ENCODE data around the gene TAF3.

TAF3 gene

DNA sequence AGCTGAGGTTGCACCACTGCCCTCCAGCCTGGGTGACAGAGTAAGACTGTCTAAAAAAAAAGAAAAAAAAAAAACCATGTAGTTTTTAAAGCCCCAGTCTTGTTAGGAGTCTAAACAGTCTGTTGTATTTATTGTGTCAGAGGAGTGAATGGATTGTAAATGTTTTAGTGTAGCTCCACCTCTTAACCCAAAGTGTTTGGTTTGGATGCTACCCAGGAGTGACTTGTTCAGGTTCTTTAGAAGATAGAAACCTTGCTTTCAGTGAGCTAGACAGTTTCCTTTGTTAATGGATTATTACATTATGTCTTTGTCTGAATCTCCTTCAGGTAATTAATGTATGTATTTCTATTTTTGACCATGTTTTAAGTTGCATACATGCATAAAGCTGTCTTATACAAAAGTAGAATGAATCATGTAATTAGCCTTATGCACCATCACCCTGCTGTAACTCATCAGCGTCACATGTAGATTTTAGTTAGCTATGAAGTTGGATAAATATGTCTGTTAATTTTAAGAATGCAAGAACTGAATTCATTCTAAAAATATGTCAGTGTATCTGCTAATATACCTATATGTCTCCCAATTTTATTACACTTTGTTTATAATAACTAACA is 97.7 kb downstream of the TAF3 start:
- Mint-ChIP-seq H3K36me3 (ENCODE audit: low read depth) (no peaks in the 10 kb centered on the region), H3K4me3 (no peak overlapping the region), H3K27ac (no peak overlapping the region), H3K9me3 (no peaks in the 10 kb centered on the region), H3K27me3 (ENCODE audit: low read depth) (no peaks in the 10 kb centered on the region), H3K4me1 (ENCODE audit: low read depth) (peaks cover 2% of the 10 kb centered on the region)

DNA sequence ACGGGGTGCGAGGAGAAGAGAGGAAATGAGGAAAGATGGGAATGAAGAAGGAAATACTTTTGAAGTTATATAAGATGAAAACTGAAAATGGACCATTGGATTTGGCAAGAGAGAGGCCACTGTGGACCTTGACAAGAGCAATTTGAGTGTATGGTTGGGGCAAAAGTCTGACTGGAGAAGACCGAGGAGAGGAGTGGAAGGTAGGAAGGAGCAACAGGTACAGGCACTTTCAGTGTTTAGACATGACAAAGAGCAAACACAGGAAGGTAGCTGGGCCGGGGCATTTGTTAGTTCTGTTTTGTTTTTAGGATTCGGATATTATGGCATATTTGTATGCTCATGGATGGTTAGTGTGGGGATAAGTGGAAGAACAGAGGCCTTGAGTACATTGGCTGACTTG is 99.4 kb downstream of the TAF3 start:
- no peaks in the 10 kb centered on the region for H3K36me3 Mint-ChIP-seq (ENCODE audit: low read depth)
- H3K9me3 Mint-ChIP-seq, result no peaks in the 10 kb centered on the region
- no peak overlapping the region for H3K27ac Mint-ChIP-seq
- no peaks in the 10 kb centered on the region for H3K27me3 Mint-ChIP-seq (ENCODE audit: low read depth)
- H3K4me3 Mint-ChIP-seq, result no peak overlapping the region
- H3K4me1 Mint-ChIP-seq (ENCODE audit: low read depth), result peaks cover 2% of the 10 kb centered on the region

DNA sequence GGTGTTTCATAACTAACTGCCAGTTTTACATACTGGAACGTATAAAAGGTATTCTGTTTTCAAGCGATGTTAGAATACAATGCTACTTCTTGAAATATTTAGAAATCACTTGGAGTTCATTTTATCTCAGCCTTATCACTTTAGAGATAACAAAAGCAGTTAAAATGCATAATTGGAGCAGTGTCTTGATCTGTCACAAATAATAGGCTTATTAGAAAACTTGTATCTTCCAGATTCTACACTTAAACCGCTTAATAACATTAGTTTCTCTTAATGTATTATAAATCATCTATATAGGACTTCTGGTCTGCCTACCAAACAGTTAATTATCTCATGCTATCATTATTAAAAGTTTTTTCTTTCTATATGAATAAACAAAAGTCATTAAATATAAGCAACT is 104.4 kb downstream of the TAF3 start:
- no peaks in the 10 kb centered on the region for H3K9me3 Mint-ChIP-seq
- H3K4me1 Mint-ChIP-seq (ENCODE audit: low read depth), result peaks cover 3% of the 10 kb centered on the region
- no peak overlapping the region for H3K27ac Mint-ChIP-seq
- H3K27me3 Mint-ChIP-seq (ENCODE audit: low read depth), result no peaks in the 10 kb centered on the region
- no peaks in the 10 kb centered on the region for H3K36me3 Mint-ChIP-seq (ENCODE audit: low read depth)
- no peak overlapping the region for H3K4me3 Mint-ChIP-seq

DNA sequence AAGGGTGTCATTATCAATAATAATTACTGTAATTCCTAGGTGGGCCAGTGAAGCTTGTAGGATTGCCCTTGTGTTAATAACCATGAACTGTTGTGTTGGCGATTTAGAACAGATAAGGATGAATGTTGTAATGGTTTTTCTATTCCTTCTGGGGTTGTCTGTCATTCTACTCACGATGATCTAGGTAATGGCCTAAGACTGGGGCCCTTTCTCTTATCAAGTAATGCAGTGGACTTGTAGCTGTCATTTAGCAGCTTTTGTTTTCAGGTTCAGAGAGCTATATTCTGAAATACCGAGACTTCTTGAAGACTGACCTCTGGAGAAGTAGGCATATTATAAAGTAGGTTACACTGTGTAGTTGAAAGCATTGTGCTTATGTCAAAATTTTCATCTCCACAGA is 110.2 kb downstream of the TAF3 start:
- no peak overlapping the region for H3K27ac Mint-ChIP-seq
- H3K4me3 Mint-ChIP-seq, result no peak overlapping the region
- H3K4me1 Mint-ChIP-seq (ENCODE audit: low read depth), result peaks cover 3% of the 10 kb centered on the region
- no peaks in the 10 kb centered on the region for H3K27me3 Mint-ChIP-seq (ENCODE audit: low read depth)
- no peaks in the 10 kb centered on the region for H3K36me3 Mint-ChIP-seq (ENCODE audit: low read depth)
- no peaks in the 10 kb centered on the region for H3K9me3 Mint-ChIP-seq

DNA sequence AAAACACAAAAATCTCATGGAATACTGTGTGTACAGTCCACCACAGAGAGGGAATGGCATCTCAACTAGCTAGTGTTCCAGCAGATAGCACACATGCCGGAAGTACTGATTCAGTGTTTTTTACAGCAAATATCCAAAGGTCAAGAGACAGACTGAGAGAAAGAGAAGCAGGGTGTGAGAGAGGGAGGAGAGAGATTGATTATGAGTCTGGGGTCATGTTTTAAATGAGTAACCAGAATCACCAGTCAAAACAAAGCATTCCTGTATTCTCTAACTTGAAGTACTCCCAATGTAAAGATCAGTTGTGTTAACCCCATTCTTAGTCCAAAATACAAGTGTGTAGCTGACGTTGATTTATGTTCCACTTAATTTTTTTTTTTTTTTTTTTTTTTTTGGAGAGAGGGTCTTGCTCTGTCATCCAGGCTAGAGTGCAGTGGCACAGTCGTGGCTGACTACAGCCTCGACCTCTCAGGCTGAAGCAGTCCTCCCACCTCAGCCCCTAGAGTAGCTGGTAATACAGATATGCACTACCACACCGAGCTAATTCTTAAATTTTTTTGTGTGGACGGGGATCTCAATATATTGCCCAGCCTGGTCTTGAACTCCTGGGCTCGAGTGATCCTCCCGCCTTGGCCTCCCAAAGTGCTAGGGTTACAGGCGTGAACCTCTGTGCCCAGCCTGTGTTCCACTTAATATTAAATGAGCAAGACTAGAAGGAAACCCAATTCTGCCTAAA is 114.2 kb downstream of the TAF3 start:
- Mint-ChIP-seq H3K4me1 (ENCODE audit: low read depth) (no peaks in the 10 kb centered on the region), H3K4me3 (no peak overlapping the region), H3K36me3 (ENCODE audit: low read depth) (peaks cover 4% of the 10 kb centered on the region), H3K27me3 (ENCODE audit: low read depth) (no peaks in the 10 kb centered on the region), H3K27ac (no peak overlapping the region), H3K9me3 (peaks cover 6% of the 10 kb centered on the region)

DNA sequence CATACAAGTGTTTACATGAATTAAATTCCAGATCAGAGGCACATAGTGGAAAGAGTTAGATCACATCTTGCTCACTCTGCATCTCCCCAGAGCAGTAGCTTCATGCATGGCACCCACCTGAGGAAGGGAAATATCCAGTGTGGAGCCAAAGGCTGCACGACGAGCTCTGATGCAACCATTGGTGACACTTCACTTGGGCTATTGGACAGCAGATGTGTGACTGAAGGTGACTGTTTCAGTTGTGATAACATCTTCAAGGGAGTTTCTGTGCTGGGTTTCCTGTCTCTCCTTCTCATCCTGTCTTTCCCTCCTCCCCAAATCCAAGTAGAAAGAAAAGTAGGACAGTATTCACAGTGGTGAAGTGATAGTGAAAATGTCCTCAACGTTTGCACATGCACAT is 115.0 kb downstream of the TAF3 start:
- Mint-ChIP-seq H3K27me3 (ENCODE audit: low read depth) (no peaks in the 10 kb centered on the region), H3K4me3 (no peak overlapping the region), H3K27ac (no peak overlapping the region), H3K4me1 (ENCODE audit: low read depth) (no peaks in the 10 kb centered on the region), H3K36me3 (ENCODE audit: low read depth) (peaks cover 4% of the 10 kb centered on the region), H3K9me3 (peaks cover 9% of the 10 kb centered on the region)

DNA sequence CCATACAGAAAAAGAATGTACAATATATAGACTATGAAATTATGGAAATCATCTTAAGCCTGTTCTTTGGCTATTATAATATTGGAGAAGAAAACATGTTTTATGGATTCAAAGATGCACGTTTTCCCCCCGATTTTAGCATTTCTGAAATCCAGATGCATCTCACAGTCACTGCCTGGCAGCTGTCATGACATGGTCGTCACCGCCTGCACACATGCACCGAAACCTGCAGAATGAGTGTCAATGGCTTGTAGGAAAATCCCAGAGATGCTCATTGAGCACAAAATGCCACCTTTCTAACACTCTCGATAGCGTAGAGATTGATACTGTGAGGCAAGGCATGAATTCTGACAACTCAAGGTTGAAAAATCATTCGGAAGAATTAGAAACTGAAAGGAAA is 115.5 kb downstream of the TAF3 start:
- Mint-ChIP-seq H3K4me3 (no peak overlapping the region), H3K4me1 (ENCODE audit: low read depth) (peaks cover 1% of the 10 kb centered on the region), H3K27ac (no peak overlapping the region), H3K27me3 (ENCODE audit: low read depth) (no peaks in the 10 kb centered on the region), H3K36me3 (ENCODE audit: low read depth) (peaks cover 4% of the 10 kb centered on the region), H3K9me3 (peaks cover 9% of the 10 kb centered on the region)

DNA sequence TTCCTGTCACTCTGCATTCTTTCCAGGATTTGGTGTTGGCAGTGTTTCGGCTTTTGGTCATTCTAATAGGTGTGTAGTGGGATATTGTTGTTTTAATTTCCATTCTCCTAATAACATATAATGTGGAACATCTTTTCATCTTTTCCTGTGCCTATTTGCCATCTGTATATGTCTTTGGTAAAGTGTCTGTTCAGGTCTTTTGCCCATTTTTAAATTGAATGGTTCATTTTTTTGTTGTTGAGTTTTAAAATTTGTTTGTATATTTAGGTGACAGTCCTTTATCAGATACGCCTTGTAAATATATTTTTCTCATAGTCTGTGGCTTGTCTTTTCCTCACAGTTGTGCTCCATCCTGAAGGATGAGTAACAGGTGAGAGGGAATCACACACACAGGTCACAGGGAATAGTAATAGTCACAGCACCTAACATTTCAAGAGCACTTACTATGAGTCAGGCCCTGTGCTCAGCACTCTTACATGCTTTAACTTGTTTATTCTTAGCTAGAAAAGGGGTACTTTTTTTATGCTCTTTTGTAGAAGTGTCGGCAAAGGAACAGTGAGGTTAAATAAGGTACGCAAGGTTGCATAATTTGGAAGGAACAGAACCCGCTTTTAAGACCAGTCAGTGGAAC is 119.1 kb downstream of the TAF3 start:
- Mint-ChIP-seq H3K27ac (no peak overlapping the region), H3K4me1 (ENCODE audit: low read depth) (peaks cover 3% of the 10 kb centered on the region), H3K27me3 (ENCODE audit: low read depth) (no peaks in the 10 kb centered on the region), H3K9me3 (peaks cover 9% of the 10 kb centered on the region), H3K4me3 (no peak overlapping the region), H3K36me3 (ENCODE audit: low read depth) (peaks cover 4% of the 10 kb centered on the region)

DNA sequence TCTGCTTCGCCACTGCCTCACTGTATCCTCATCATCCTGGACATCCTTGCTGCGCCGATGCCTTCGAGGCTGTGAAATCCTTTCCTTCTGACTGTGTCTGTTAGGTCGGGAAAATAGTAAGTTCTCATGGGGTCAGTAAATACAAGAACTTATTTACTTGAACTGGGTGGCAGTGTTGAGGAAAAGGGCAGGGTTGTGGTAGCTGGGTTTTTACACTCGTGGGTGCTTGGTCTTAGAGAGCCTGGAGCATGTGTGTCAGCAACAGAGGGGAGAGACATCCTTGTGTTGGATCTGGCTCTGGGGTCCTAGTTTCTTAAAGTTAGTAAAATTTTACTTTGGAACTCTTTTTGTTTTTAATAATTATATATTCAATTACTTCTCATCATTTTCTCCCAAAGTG is 123.3 kb downstream of the TAF3 start:
- H3K4me1 Mint-ChIP-seq (ENCODE audit: low read depth), result peaks cover 14% of the 10 kb centered on the region
- peaks cover 6% of the 10 kb centered on the region for H3K36me3 Mint-ChIP-seq (ENCODE audit: low read depth)
- peaks cover 9% of the 10 kb centered on the region for H3K9me3 Mint-ChIP-seq
- H3K4me3 Mint-ChIP-seq, result no peak overlapping the region
- no peak overlapping the region for H3K27ac Mint-ChIP-seq
- H3K27me3 Mint-ChIP-seq (ENCODE audit: low read depth), result no peaks in the 10 kb centered on the region

DNA sequence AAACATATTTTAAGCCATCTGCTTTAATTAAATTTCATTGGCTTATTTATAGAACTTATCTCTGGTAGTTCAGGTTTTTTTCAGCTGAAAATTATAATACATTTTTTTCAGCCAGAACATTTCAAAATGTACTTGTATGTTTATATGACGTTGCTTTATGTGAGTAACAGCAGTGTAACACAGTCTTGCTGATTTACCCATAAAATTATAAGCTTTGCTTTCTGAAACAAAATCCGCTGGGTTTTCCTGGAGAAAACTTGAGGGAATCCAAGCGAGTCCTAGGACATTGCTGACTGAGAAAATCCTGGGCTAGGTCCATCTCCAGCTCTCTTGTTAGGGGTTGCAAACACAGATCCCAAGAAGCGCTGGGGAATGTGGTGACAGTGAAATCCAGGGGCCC is 124.0 kb downstream of the TAF3 start:
- Mint-ChIP-seq H3K4me3 (no peak overlapping the region), H3K9me3 (peaks cover 5% of the 10 kb centered on the region), H3K4me1 (ENCODE audit: low read depth) (peaks cover 14% of the 10 kb centered on the region), H3K27me3 (ENCODE audit: low read depth) (no peaks in the 10 kb centered on the region), H3K36me3 (ENCODE audit: low read depth) (peaks cover 1% of the 10 kb centered on the region), H3K27ac (no peak overlapping the region)

DNA sequence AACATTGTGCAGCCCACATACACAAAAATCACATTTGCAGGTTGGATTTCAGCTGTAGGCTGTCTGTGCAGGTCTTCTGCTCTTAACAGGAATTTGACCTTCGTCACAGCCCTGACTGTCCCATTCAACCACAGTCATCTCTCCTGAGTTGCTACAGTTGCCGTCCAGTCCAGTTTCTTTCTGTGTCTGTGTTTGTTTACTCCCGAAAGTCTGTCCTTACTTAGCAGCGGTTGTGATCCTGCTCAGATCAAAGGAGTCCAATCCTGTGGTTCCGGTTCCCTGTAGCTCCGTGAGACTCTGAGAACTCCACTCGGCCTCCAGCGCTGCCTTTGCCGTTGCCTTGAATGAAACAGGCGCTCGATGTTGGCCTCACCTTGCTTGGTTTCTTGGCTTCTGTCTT is 124.6 kb downstream of the TAF3 start:
- Mint-ChIP-seq H3K9me3 (no peaks in the 10 kb centered on the region), H3K4me3 (no peak overlapping the region), H3K27me3 (ENCODE audit: low read depth) (no peaks in the 10 kb centered on the region), H3K27ac (no peak overlapping the region), H3K36me3 (ENCODE audit: low read depth) (peaks cover 1% of the 10 kb centered on the region), H3K4me1 (ENCODE audit: low read depth) (peaks cover 14% of the 10 kb centered on the region)

DNA sequence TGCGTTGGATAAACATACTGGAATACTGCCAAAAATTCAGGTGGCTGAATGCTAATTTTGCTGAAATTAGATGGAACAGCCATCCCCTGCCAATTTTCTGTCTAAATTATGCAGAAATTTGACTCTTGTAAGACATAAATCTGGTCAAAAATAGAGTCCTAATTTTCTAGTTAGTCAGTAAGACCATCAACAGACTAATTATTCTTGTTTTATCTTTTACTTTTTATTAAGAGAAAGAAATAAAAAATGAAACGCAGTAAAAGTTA is 125.8 kb downstream of the TAF3 start:
- Mint-ChIP-seq H3K4me1 (ENCODE audit: low read depth) (peaks cover 13% of the 10 kb centered on the region), H3K27me3 (ENCODE audit: low read depth) (no peaks in the 10 kb centered on the region), H3K9me3 (no peaks in the 10 kb centered on the region), H3K27ac (no peak overlapping the region), H3K4me3 (no peak overlapping the region), H3K36me3 (ENCODE audit: low read depth) (peaks cover 1% of the 10 kb centered on the region)

DNA sequence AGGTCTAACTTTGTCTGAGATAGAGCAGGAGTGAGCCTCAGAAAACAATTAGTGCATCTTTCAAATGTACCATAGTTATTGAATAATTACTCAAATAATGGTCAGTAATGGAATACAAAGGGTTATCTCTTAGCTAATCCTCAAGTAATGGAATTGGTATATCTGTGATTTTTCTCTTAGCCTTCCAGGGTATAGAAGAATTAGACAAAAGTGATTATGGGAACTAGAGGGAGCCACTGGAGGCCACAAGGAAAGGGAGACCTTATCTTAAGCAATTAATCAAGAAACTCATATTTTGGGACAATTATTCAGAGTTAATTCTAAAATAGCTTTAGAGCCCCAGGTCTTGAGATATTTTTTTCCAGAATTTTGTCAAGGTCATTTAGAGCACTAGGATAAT is 126.2 kb downstream of the TAF3 start:
- H3K4me1 Mint-ChIP-seq (ENCODE audit: low read depth), result peaks cover 13% of the 10 kb centered on the region
- H3K36me3 Mint-ChIP-seq (ENCODE audit: low read depth), result peaks cover 1% of the 10 kb centered on the region
- H3K9me3 Mint-ChIP-seq, result no peaks in the 10 kb centered on the region
- no peak overlapping the region for H3K27ac Mint-ChIP-seq
- H3K27me3 Mint-ChIP-seq (ENCODE audit: low read depth), result no peaks in the 10 kb centered on the region
- no peak overlapping the region for H3K4me3 Mint-ChIP-seq

DNA sequence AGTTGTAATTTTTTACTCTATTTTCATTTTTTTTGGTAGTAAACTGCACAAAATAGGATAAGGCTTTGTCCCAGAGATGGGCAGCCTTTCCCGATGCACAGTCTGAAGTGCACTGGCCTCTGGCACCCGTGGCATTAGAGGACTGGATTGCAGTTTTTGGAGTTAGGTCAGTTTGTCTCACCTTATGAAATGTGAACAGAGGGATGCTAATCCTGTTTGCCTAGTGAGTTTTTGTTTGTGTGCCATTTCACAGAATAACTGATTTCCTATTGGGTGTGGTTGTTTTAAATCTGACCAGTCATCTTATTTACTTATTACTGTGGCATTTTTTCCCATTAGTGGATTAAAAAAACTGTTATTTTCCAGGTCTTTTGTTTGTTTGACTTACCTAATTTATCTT is 126.7 kb downstream of the TAF3 start:
- H3K9me3 Mint-ChIP-seq, result no peaks in the 10 kb centered on the region
- H3K27ac Mint-ChIP-seq, result no peak overlapping the region
- H3K4me3 Mint-ChIP-seq, result no peak overlapping the region
- H3K27me3 Mint-ChIP-seq (ENCODE audit: low read depth), result no peaks in the 10 kb centered on the region
- peaks cover 1% of the 10 kb centered on the region for H3K36me3 Mint-ChIP-seq (ENCODE audit: low read depth)
- H3K4me1 Mint-ChIP-seq (ENCODE audit: low read depth), result peaks cover 13% of the 10 kb centered on the region

DNA sequence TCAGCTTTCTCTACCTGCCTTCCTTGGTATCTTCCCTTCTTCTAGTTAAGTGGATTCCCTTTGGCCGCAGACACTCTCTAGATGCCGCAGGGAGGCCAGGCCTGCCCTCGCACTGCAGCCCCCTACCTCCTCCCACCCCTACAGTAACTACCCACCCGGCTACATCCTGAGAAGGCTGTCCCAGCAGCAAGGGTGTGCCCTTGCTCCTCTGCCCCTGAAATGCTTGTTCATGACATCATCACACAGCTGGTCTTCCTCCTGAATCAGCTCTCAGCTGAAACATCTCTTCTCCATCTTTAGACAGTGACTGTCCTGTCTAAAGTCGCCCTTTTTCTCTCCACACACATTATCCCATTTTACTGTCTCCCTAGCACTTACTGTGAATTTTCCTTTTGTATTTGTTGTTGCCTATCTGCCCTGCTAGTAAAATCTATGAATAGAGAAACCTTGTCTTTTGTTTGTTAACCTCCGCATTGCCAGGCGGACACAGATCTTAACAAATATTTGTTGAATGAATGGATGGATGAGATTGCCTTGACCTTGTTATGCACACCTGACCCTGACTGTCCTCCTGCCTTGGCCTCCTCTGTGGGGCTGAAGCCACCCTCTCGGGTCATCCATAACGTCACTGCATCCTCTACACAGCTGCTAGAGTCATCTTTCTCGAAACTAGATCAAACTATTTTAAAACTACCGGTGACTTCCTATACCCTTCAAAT is 127.3 kb downstream of the TAF3 start:
- H3K4me3 Mint-ChIP-seq, result no peak overlapping the region
- peaks cover 13% of the 10 kb centered on the region for H3K4me1 Mint-ChIP-seq (ENCODE audit: low read depth)
- H3K9me3 Mint-ChIP-seq, result no peaks in the 10 kb centered on the region
- H3K27me3 Mint-ChIP-seq (ENCODE audit: low read depth), result no peaks in the 10 kb centered on the region
- no peak overlapping the region for H3K27ac Mint-ChIP-seq
- peaks cover 1% of the 10 kb centered on the region for H3K36me3 Mint-ChIP-seq (ENCODE audit: low read depth)
